HUES64 (cell line): ENCODE data around the gene MMP23B.
A peak's percentile ranks its signal among the peaks of the same experiment; 100 is the strongest.
"Not testable (repeated sequence)": the region's sequence is repeated elsewhere in the genome, so short reads cannot be mapped to it uniquely, and the experiment has no call there.

Experiments
- H3K27ac ChIP-seq: 2 replicates; pipeline ENCODE4 v1.7.0; 2013; ENCODE audit warnings: low read depth, low read length, inconsistent platforms
- H3K27me3 ChIP-seq: 2 replicates; pipeline ENCODE4 v1.6.1; 2013; ENCODE audit warnings: mild to moderate bottlenecking, low read length; ENCODE audit not compliant: insufficient read depth
- H3K36me3 ChIP-seq: 2 replicates; pipeline ENCODE4 v1.6.1; 2013; ENCODE audit warnings: mild to moderate bottlenecking, low read length; ENCODE audit not compliant: insufficient read depth
- H3K4me1 ChIP-seq: 2 replicates; pipeline ENCODE4 v1.6.1; 2013; ENCODE audit warnings: mild to moderate bottlenecking, low read length, moderate library complexity; ENCODE audit not compliant: insufficient read depth
- H3K4me3 ChIP-seq: 2 replicates; pipeline ENCODE4 v1.5.1; 2013; ENCODE audit warnings: mild to moderate bottlenecking, low read length, moderate library complexity
- H3K9ac ChIP-seq: 2 replicates; pipeline ENCODE4 v1.6.1; 2013; ENCODE audit warnings: mild to moderate bottlenecking, low read depth, low read length
- H3K9me3 ChIP-seq: 2 replicates; pipeline ENCODE4 v1.6.1; 2013; ENCODE audit warnings: low read depth, low read length; ENCODE audit not compliant: insufficient read depth
- WGBS: fragments of 150-250, 120-280 bp; methylation state at CpG from one replicate; pipeline ENCODE4 v1.1.7; 2013; ENCODE audit warnings: missing lambda C conversion rate; 5-methylcytosine and 5-hydroxymethylcytosine counted together

The MMP23B gene

GRCh38 chr1:1676087-1676486, 44.1 kb downstream of the MMP23B start:
- no CpG with 5 or more reads among the region's 21 CpGs for whole genome bisulfite sequencing
- not testable (repeated sequence) for H3K4me3 ChIP-seq

GRCh38 chr1:1677718-1678580, 46.0 kb downstream of the MMP23B start:
- H3K36me3 ChIP-seq = no peaks in the 10 kb centered on the region
- no peaks in the 10 kb centered on the region for H3K9me3 ChIP-seq
- H3K4me1 ChIP-seq = no peaks in the 10 kb centered on the region
- no peak overlapping the region for H3K27ac ChIP-seq
- H3K27me3 ChIP-seq = no peaks in the 10 kb centered on the region
- H3K9ac ChIP-seq = no peak overlapping the region
- H3K4me3 ChIP-seq = no peak overlapping the region
- WGBS = 93% methylated on average over 39 of the region's 39 CpGs

More at GRCh38 chr1:1676087-1676486, 44.1 kb downstream of the MMP23B start:
- not testable (repeated sequence) for H3K27me3 ChIP-seq, H3K9me3 ChIP-seq, H3K9ac ChIP-seq, H3K4me1 ChIP-seq, H3K27ac ChIP-seq
- H3K36me3 ChIP-seq = peaks cover 14% of the 10 kb centered on the region

- WGBS = 79% methylated on average over 24 of the region's 24 CpGs
- H3K4me3 ChIP-seq = no peak overlapping the region
- no peaks in the 10 kb centered on the region for H3K4me1 ChIP-seq
- H3K27me3 ChIP-seq = no peaks in the 10 kb centered on the region
- H3K36me3 ChIP-seq = no peaks in the 10 kb centered on the region
- no peaks in the 10 kb centered on the region for H3K9me3 ChIP-seq
- no peak overlapping the region for H3K27ac ChIP-seq
- H3K9ac ChIP-seq = no peak overlapping the region
Observed at GRCh38 chr1:1678581-1679380, 46.8 kb downstream of the MMP23B start.

- Histone ChIP-seq H3K4me1 (no peaks in the 10 kb centered on the region), H3K36me3 (peaks cover 3% of the 10 kb centered on the region; the same call in 1 of the 2 replicates), H3K9me3 (no peaks in the 10 kb centered on the region), H3K27ac (no peak overlapping the region), H3K27me3 (no peaks in the 10 kb centered on the region), H3K4me3 (no peak overlapping the region), H3K9ac (no peak overlapping the region)
- 95% methylated on average over 32 of the region's 32 CpGs for WGBS
Observed at GRCh38 chr1:1680031-1680911, 48.3 kb downstream of the MMP23B start.

- peaks cover 6% of the 10 kb centered on the region; the same call in 1 of the 2 replicates for H3K36me3 ChIP-seq
- no peak overlapping the region for H3K4me3 ChIP-seq
- WGBS = 89% methylated on average over 11 of the region's 11 CpGs
- no peaks in the 10 kb centered on the region for H3K9me3 ChIP-seq
- H3K27me3 ChIP-seq = no peaks in the 10 kb centered on the region
- no peak overlapping the region for H3K27ac ChIP-seq
- H3K9ac ChIP-seq = no peak overlapping the region
- H3K4me1 ChIP-seq = no peaks in the 10 kb centered on the region
Observed at GRCh38 chr1:1680912-1681273, 48.9 kb downstream of the MMP23B start.

- Histone ChIP-seq H3K9ac (0 out of 2 replicates have a peak overlapping the region, but pooled peaks have one; percentile 35), H3K36me3 (peaks cover 6% of the 10 kb centered on the region; the same call in 1 of the 2 replicates), H3K4me1 (no peaks in the 10 kb centered on the region), H3K27ac (peak overlapping the region; percentile 51; the same call in 1 of the 2 replicates), H3K9me3 (no peaks in the 10 kb centered on the region), H3K27me3 (no peaks in the 10 kb centered on the region), H3K4me3 (no peak overlapping the region)
- 79% methylated on average over 26 of the region's 26 CpGs for WGBS
Observed at GRCh38 chr1:1683104-1683905, 51.3 kb downstream of the MMP23B start.
